Body of pancreas (tissue), 4 donors: ENCODE data around the gene SLC25A30. TPM values are rescaled to one million over a fixed set of nuclear protein-coding genes. Genes with fewer than 3 reads are reported as not detected.

ENCODE experiments used
- ATAC-seq: fragments of 150-250 bp; one replicate; pipeline ENCODE4 v1.9.1; 2016
- DNase-seq, 4 donors: peaks; one replicate each; pipeline ENCODE4 v3.0.0-alpha.2; 2019
- H3K27ac ChIP-seq, 4 donors: fragments of 200-600 bp; sonication (generic); 1 replicate in 3 of 4; 2 replicates in 1 of 4; pipeline versions ENCODE4 v1.5.1 to v1.6.1; 2016 to 2019; ENCODE audit warnings: mild to moderate bottlenecking in 1 of 4, mixed read lengths in 1 of 4, moderate library complexity in 1 of 4
- H3K27me3 ChIP-seq, 2 donors: fragments of 200-600 bp; sonication (generic); one replicate each; pipeline ENCODE4 v1.6.0; 2016; ENCODE audit warnings: mild to moderate bottlenecking in 1 of 2
- H3K36me3 ChIP-seq, 2 donors: fragments of 200-600 bp; sonication (generic); replicated peaks in 1 of 2; 2 replicates each; pipeline ENCODE4 v1.5.1; 2016; ENCODE audit warnings: low read depth in 2 of 2; ENCODE audit not compliant: insufficient read depth in 1 of 2
- H3K4me1 ChIP-seq: fragments of 200-600 bp; sonication (generic); one replicate; pipeline ENCODE4 v1.6.0; 2016
- H3K4me3 ChIP-seq, 2 donors: fragments of 200-600 bp; sonication (generic); 1 replicate in 1 of 2; 2 replicates in 1 of 2; pipeline ENCODE4 v1.5.1; 2016 to 2019
- H3K9me3 ChIP-seq, 3 donors: fragments of 200-600 bp; sonication (generic); 1 replicate in 2 of 3; 2 replicates in 1 of 3; pipeline ENCODE4 v1.5.1; 2016
- POLR2A ChIP-seq, 3 donors: fragments of 450-650 bp; IDR thresholded peaks; one replicate each; pipeline ENCODE4 v1.6.1; 2016; ENCODE audit warnings: antibody characterized with exemption in 3 of 3, mild to moderate bottlenecking in 2 of 3
- WGBS, 2 donors: methylation state at CpG; one replicate each; pipeline ENCODE4 v1.1.5; 2017; 5-methylcytosine and 5-hydroxymethylcytosine counted together
- intact Hi-C: fragments of 100-400 bp; cut with DNase I; formaldehyde crosslinking; loops from one replicate; pipeline ENCODE4 v1.15.1; 2023
- total RNA-seq, 2 donors: library from RNA; depleted of rRNA; stranded (reverse); fragments of >200 nt; gene quantifications; one replicate each; pipeline ENCODE4 v1.1.0, GENCODE V29; 2016
- TF ChIP-seq, protein P1 (sequence below), 7 experiments: fragments of 450-650 bp in 4 of 7; fragments of 200-600 bp in 3 of 7; sonication (generic) in 3 of 7; IDR thresholded peaks; one replicate each; pipeline ENCODE4 v1.5.1; 2016 to 2019; ENCODE audit warnings: antibody characterized with exemption in 7 of 7

The SLC25A30 gene
- total RNA-seq = 10 to 100 TPM in 1 of 2 donors, 1 to 10 TPM in 1; 7.3 to 10.1 TPM

DNA sequence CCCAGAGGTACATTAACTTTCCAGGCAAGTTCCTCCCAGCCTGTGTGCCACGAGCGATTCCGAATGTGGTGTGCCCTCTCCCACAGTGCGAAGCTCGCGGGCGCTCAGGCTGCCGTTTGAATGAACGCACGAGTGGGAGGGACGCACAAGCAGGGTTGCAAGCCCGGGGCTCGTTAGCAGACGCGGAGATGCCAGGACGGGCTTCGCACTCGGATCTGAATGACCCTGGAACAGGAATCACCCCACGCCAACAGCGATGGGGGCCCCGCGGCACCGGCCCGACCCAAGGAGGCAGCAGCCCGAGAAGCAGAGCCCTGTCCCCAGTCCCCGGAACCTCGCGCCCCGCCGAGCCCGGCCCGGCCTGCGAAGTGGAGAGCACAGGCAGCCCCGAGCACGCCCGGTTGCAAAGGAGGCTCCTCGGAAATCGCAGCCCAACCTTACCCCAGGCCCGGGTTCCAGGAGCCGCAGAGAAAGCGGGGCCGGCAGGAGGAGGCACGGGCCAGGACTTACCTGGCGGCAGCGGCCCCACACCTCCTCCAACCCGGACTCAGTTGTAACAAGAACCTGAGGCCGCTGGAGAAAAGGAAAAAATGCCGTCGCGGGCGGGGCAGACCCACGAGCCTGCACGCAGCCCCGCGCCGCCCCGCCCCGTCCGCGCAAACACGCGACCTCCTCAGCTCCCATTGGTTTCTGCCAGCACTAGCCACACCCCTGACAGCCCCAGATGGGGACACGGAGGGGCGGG is at the start of gene SLC25A30:
Gene SLC25A30, minus strand, starts transcription at position 584 of the 745 bp plus-strand sequence. CDS start 6,948 bp downstream, outside the sequence.
- H3K27me3 ChIP-seq = no peaks in the 10 kb centered on the region
- DNase-seq (peak; percentile 90 to 96 (median 95)), ATAC-seq (peak; percentile 89)
- WGBS, 2 donors = 0 to 1% methylated on average over 8 to 58 of the region's 64 CpGs
- no peaks in the 10 kb centered on the region for H3K36me3 ChIP-seq
- peaks cover 35% of the 10 kb centered on the region for H3K4me1 ChIP-seq
- TF ChIP-seq POLR2A (IDR thresholded peaks at IDR 0.05) = peak; percentile 55 to 82 (median 80)
- TF ChIP-seq, protein P1, sequence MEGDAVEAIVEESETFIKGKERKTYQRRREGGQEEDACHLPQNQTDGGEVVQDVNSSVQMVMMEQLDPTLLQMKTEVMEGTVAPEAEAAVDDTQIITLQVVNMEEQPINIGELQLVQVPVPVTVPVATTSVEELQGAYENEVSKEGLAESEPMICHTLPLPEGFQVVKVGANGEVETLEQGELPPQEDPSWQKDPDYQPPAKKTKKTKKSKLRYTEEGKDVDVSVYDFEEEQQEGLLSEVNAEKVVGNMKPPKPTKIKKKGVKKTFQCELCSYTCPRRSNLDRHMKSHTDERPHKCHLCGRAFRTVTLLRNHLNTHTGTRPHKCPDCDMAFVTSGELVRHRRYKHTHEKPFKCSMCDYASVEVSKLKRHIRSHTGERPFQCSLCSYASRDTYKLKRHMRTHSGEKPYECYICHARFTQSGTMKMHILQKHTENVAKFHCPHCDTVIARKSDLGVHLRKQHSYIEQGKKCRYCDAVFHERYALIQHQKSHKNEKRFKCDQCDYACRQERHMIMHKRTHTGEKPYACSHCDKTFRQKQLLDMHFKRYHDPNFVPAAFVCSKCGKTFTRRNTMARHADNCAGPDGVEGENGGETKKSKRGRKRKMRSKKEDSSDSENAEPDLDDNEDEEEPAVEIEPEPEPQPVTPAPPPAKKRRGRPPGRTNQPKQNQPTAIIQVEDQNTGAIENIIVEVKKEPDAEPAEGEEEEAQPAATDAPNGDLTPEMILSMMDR (IDR thresholded peaks at IDR 0.05) = no peak
- intact Hi-C loops = no loop called here
- H3K27ac ChIP-seq = peak within 1 kb of the TSS; percentile 76 to 93 (median 82)
- peak within 1 kb of the TSS; percentile 59 to 72 for H3K4me3 ChIP-seq
- H3K9me3 ChIP-seq = no peaks in the 10 kb centered on the region

- H3K4me1 ChIP-seq = peaks cover 55% of the 10 kb centered on the region
- peak overlapping the region in 2 of 4 donors; percentile 97 for H3K27ac ChIP-seq
- ATAC-seq = no peak
- WGBS, 2 donors = 24 to 35% methylated on average over 4 of the region's 4 CpGs
- TF ChIP-seq POLR2A (IDR thresholded peaks at IDR 0.05) = no peak
- TF ChIP-seq, protein P1 (IDR thresholded peaks at IDR 0.05) = no peak
- no peaks in the 10 kb centered on the region for H3K9me3 ChIP-seq
- intact Hi-C loops = no loop called here
- H3K4me3 ChIP-seq = no peak overlapping the region
- no peak for DNase-seq
- H3K36me3 ChIP-seq = no peaks in the 10 kb centered on the region
- no peaks in the 10 kb centered on the region for H3K27me3 ChIP-seq
Measured at GRCh38 chr13:45466359-45466758, 48.2 kb upstream of the SLC25A30 start.

- intact Hi-C loops = no loop called here
- TF ChIP-seq POLR2A (IDR thresholded peaks at IDR 0.05) = peak; percentile 82 to 93 (median 91)
- TF ChIP-seq, protein P1 (IDR thresholded peaks at IDR 0.05) = peak in 4 of 7 experiments; percentile 23 to 90 (median 84)
- DNase-seq = peak; percentile 95 to 97 (median 96)
- H3K36me3 ChIP-seq = no peaks in the 10 kb centered on the region
- H3K27ac ChIP-seq = peak within 1 kb of the TSS; percentile 77 to 97 (median 96)
- no peaks in the 10 kb centered on the region for H3K9me3 ChIP-seq
- no peaks in the 10 kb centered on the region for H3K27me3 ChIP-seq
- ATAC-seq = peak; percentile 99
- H3K4me1 ChIP-seq = peaks cover 42% of the 10 kb centered on the region
- WGBS, 2 donors = 0% methylated on average over 24 to 63 of the region's 63 CpGs
- peak within 1 kb of the TSS; percentile 87 to 93 for H3K4me3 ChIP-seq
Measured at GRCh38 chr13:45464687-45465453, 46.7 kb upstream of the SLC25A30 start, which contains the start of gene COG3. Gene COG3 (plus strand): TSS chr13:45464939. CDS start chr13:45465037, 98 bp downstream.

DNA sequence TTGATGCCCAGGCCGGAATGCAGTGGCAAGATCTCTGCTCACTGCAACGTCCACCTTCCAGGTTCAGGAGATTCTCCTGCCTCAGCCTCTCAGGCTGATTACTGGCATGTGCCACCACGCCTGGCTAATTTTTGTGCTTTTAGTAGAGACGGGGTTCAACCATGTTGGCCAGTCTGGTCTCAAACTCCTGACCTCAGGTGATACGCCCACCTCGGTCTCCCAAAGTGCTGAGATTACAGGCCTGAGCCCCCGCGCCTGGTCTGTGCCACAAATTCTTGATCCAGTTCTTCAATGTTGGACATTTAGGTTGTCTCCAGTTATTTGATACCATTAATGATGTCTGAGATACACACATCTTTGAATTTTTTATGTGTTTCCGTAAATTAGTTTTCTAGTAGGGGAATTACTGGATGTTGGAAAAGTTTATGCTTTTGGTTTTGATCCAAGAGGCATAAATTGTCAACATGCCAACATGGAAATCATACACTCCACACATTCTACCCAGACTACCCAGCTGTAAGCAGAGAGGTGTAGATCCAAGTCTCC is 46.0 kb upstream of the SLC25A30 start:
- Histone ChIP-seq H3K27ac (peak overlapping the region; percentile 77 to 97 (median 96)), H3K9me3 (no peaks in the 10 kb centered on the region), H3K36me3 (no peaks in the 10 kb centered on the region), H3K27me3 (no peaks in the 10 kb centered on the region), H3K4me1 (peaks cover 39% of the 10 kb centered on the region), H3K4me3 (no peak overlapping the region)
- intact Hi-C loops = no loop called here
- ATAC-seq (no peak), DNase-seq (peak in 1 of 4 donors; percentile 32)
- TF ChIP-seq POLR2A (IDR thresholded peaks at IDR 0.05) = no peak
- TF ChIP-seq, protein P1 (IDR thresholded peaks at IDR 0.05) = peak in 3 of 7 experiments; percentile 28 to 88 (median 33)
- WGBS, 2 donors = 78 to 84% methylated on average over 9 of the region's 9 CpGs
